PC-9 (cell line): ENCODE data around the gene AKAP6. TPM values are rescaled to one million over a fixed set of nuclear protein-coding genes. Genes with fewer than 3 reads are reported as not detected.

Source experiments
- BruUV-seq: library from RNA; stranded (reverse); fragments of 400-500 nt; replicated peaks from 2 replicates; lab custom pipeline; 2021; lab: Mats Ljungman, UMichigan
- CTCF ChIA-PET: fragments of 300-600 bp; sonication (Branson Sonifier 250); formaldehyde crosslinking; loops from one replicate; lab custom pipeline; 2022; ENCODE audit warnings: antibody characterized with exemption; lab: Charles Lee
- POLR2A ChIA-PET: fragments of 300-600 bp; sonication (Branson Sonifier 250); formaldehyde crosslinking; loops from one replicate; lab custom pipeline; 2022; ENCODE audit warnings: antibody characterized with exemption; ENCODE audit not compliant: unreplicated experiment; lab: Charles Lee
- DNase-seq, 2 experiments: peaks; one replicate each; pipeline versions ENCODE4 v3.0.0 to v3.0.0-alpha.2; 2015 to 2022; ENCODE audit warnings: mixed read lengths in 1 of 2
- H2AFZ ChIP-seq: fragments of 200-600 bp; sonication (generic); 2 replicates; pipeline ENCODE4 v1.8.1; 2017; ENCODE audit warnings: antibody characterized with exemption
- H3F3A ChIP-seq: fragments of 200-600 bp; sonication (generic); 2 replicates; pipeline ENCODE4 v1.8.1; 2017; ENCODE audit warnings: antibody characterized with exemption, mild to moderate bottlenecking, low read depth; ENCODE audit not compliant: insufficient read depth
- H3K27ac ChIP-seq: fragments of 200-600 bp; sonication (generic); 2 replicates; pipeline ENCODE4 v1.6.1; 2016; ENCODE audit warnings: mixed run types
- H3K27me3 ChIP-seq: fragments of 200-600 bp; sonication (generic); 2 replicates; pipeline ENCODE4 v1.6.1; 2016; ENCODE audit warnings: low read depth, mixed run types; ENCODE audit not compliant: insufficient read depth
- H3K36me3 ChIP-seq: fragments of 200-600 bp; sonication (generic); 2 replicates; pipeline ENCODE4 v1.6.1; 2016; ENCODE audit warnings: low read depth, mixed run types
- H3K4me1 ChIP-seq: fragments of 200-600 bp; sonication (generic); replicated peaks from 2 replicates; pipeline ENCODE4 v1.6.1; 2016; ENCODE audit warnings: mixed run types; ENCODE audit not compliant: insufficient read depth
- H3K4me2 ChIP-seq: fragments of 200-600 bp; sonication (generic); 2 replicates; pipeline ENCODE4 v1.6.1; 2017; ENCODE audit warnings: mixed run types
- H3K4me3 ChIP-seq: fragments of 200-600 bp; sonication (generic); 2 replicates; pipeline ENCODE4 v1.6.1; 2016; ENCODE audit warnings: mixed run types
- H3K79me2 ChIP-seq: fragments of 200-600 bp; sonication (generic); 2 replicates; pipeline ENCODE4 v1.6.1; 2017; ENCODE audit warnings: low read depth, mixed run types
- H3K9me2 ChIP-seq: fragments of 200-600 bp; sonication (generic); 2 replicates; pipeline ENCODE4 v1.8.1; 2017; ENCODE audit warnings: mild to moderate bottlenecking; ENCODE audit not compliant: insufficient read depth
- H3K9me3 ChIP-seq: fragments of 200-600 bp; sonication (generic); 2 replicates; pipeline ENCODE4 v1.8.1; 2016; ENCODE audit warnings: low read depth; ENCODE audit not compliant: insufficient read depth
- H4K20me1 ChIP-seq: fragments of 200-600 bp; sonication (generic); 2 replicates; pipeline ENCODE4 v1.8.1; 2017; ENCODE audit not compliant: insufficient read depth
- EZH2 ChIP-seq: fragments of 200-600 bp; sonication (generic); IDR thresholded peaks from 2 replicates; pipeline ENCODE4 v1.8.0; 2017; ENCODE audit warnings: antibody characterized with exemption, low read depth
- intact Hi-C: fragments of 100-400 bp; cut with micrococcal nuclease; formaldehyde crosslinking; loops from one replicate; pipeline ENCODE4 v1.10.0; 2022; ENCODE audit not compliant: unreplicated experiment
- total RNA-seq: library from RNA; stranded (reverse); gene quantifications from 2 replicates; pipeline ENCODE4 v1.2.3, GENCODE V29; 2021
- TF ChIP-seq, protein P1 (sequence below): fragments of 200-600 bp; sonication (generic); conservative IDR thresholded peaks from 2 replicates; pipeline ENCODE4 v1.6.1; 2017; ENCODE audit warnings: mixed run types, antibody characterized with exemption, mild to moderate bottlenecking, moderate library complexity

The AKAP6 gene
- total RNA-seq, 1 experiment from 2014 or later: 2.8 TPM

DNA sequence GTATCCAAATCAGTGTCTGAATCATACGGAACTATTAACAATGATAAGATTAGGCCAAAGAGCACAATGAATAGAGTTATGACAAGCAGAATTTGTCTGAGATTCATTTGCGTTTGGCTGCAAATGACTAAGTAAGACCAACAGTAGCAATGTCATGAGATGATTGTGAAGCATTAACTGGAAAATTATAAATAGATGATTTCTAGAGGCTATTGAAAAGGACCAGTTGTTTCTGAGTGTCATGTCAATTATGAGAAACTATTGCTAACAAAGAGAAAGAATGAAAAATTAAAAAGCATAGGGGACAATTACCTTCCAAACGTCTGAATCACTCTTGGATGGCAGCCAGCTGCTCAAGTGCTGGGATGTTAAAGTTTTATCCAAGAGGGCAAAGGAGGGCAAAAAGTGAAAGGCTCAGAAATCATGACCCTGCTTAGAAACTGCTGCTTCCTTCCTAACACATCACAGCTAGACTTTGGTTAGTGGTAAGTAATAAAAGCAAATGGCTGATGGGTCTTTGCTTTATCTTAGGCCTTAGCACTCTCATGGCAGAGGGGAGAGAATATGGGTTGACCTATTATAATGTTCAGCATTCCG, 89.0 kb downstream of the AKAP6 start:
- intact Hi-C loops: loop anchor here (2.0 kb wide), 1 partner anchor 19 kb away; no protein-coding TSS in a partner anchor
- no peak overlapping the region for H3K4me3 ChIP-seq

DNA sequence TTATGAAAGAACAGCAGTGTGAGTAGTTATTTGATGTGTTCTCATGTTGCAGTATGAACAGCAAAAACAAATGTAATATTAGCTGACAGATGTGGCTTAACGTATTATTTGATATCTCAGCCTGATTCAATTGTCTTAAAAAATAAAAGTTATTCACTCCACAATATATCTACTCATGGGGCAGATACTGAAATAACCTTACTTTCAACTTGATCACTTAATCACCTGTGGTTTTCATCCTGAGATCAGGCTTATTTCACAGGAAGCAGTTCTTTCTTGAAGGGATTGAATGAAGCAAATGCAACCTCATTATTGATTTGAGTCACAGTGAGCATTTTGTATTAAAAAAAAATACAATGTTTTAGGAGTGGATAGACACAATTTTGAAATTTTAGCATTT, 90.3 kb downstream of the AKAP6 start:
- no peaks in the 10 kb centered on the region for H3K79me2 ChIP-seq
- peaks cover 12% of the 10 kb centered on the region for H3F3A ChIP-seq
- no TSS peak for BruUV-seq
- no peak for DNase-seq
- H3K36me3 ChIP-seq: no peaks in the 10 kb centered on the region
- H3K4me1 ChIP-seq: peaks cover 22% of the 10 kb centered on the region
- intact Hi-C loops: loop anchor here (2.0 kb wide), 1 partner anchor 21 kb away; no protein-coding TSS in a partner anchor
- no peak overlapping the region for H3K27ac ChIP-seq
- H3K9me2 ChIP-seq: no peaks in the 10 kb centered on the region
- ChIA-PET POLR2A (no interaction called here), CTCF (no interaction called here)
- H2AFZ ChIP-seq: no peak overlapping the region
- H3K27me3 ChIP-seq: no peaks in the 10 kb centered on the region
- H3K4me2 ChIP-seq: no peak overlapping the region
- TF ChIP-seq, protein P1, sequence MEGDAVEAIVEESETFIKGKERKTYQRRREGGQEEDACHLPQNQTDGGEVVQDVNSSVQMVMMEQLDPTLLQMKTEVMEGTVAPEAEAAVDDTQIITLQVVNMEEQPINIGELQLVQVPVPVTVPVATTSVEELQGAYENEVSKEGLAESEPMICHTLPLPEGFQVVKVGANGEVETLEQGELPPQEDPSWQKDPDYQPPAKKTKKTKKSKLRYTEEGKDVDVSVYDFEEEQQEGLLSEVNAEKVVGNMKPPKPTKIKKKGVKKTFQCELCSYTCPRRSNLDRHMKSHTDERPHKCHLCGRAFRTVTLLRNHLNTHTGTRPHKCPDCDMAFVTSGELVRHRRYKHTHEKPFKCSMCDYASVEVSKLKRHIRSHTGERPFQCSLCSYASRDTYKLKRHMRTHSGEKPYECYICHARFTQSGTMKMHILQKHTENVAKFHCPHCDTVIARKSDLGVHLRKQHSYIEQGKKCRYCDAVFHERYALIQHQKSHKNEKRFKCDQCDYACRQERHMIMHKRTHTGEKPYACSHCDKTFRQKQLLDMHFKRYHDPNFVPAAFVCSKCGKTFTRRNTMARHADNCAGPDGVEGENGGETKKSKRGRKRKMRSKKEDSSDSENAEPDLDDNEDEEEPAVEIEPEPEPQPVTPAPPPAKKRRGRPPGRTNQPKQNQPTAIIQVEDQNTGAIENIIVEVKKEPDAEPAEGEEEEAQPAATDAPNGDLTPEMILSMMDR: no peak
- no peak for TF ChIP-seq EZH2
- no peak overlapping the region for H3K4me3 ChIP-seq
- no peaks in the 10 kb centered on the region for H4K20me1 ChIP-seq
- no peaks in the 10 kb centered on the region for H3K9me3 ChIP-seq

More for the DNA sequence above, 89.0 kb downstream of the AKAP6 start:
- peak; percentile 60 to 66 for DNase-seq
- Histone ChIP-seq H3K27ac (peak overlapping the region; percentile 72), H3K9me3 (no peaks in the 10 kb centered on the region), H4K20me1 (no peaks in the 10 kb centered on the region), H3K27me3 (no peaks in the 10 kb centered on the region), H3K36me3 (no peaks in the 10 kb centered on the region), H3K4me1 (peaks cover 28% of the 10 kb centered on the region), H2AFZ (no peak overlapping the region), H3K9me2 (no peaks in the 10 kb centered on the region), H3F3A (peaks cover 12% of the 10 kb centered on the region), H3K4me2 (peak overlapping the region; percentile 53), H3K79me2 (no peaks in the 10 kb centered on the region)
- CTCF ChIA-PET: no interaction called here
- no TSS peak for BruUV-seq
- TF ChIP-seq EZH2: no peak
- TF ChIP-seq, protein P1: no peak
- POLR2A ChIA-PET: no interaction called here

DNA sequence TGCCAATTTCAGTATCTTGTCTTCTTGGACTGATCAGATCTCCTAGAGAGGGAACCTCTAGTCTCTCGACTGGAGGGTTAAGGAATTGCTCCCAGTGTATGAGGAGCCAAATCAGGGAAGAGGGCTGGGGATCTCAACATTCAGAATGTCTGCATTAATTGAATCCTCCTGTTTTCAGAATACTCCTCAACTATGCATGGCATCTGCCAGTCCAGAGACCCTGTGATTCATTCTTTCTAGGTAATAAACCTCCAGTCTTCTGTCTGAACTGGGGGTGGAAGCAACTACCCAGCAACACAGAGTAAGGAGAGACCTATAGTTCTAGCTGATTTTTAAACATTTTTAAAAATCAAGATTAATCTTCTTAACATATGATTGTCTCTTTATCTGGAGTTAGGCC, 92.7 kb downstream of the AKAP6 start:
- Histone ChIP-seq H3K27ac (no peak overlapping the region), H4K20me1 (no peaks in the 10 kb centered on the region), H3K4me2 (no peak overlapping the region), H3K36me3 (no peaks in the 10 kb centered on the region), H3K4me3 (no peak overlapping the region), H3K4me1 (peaks cover 19% of the 10 kb centered on the region), H3F3A (peaks cover 12% of the 10 kb centered on the region), H3K27me3 (no peaks in the 10 kb centered on the region), H2AFZ (no peak overlapping the region), H3K79me2 (no peaks in the 10 kb centered on the region), H3K9me2 (no peaks in the 10 kb centered on the region), H3K9me3 (no peaks in the 10 kb centered on the region)
- intact Hi-C loops: no loop called here
- TF ChIP-seq EZH2: no peak
- TF ChIP-seq, protein P1: no peak
- ChIA-PET POLR2A (no interaction called here), CTCF (no interaction called here)
- no peak for DNase-seq
- no TSS peak for BruUV-seq
